ENCODE results near the gene INTS13. TPM values are rescaled to one million over a fixed set of nuclear protein-coding genes. Genes with fewer than 3 reads are reported as not detected.

INTS13 gene
- total and polyA plus RNA-seq, 9 donors: 22.4 to 32.2 (median 25.6) TPM

DNA sequence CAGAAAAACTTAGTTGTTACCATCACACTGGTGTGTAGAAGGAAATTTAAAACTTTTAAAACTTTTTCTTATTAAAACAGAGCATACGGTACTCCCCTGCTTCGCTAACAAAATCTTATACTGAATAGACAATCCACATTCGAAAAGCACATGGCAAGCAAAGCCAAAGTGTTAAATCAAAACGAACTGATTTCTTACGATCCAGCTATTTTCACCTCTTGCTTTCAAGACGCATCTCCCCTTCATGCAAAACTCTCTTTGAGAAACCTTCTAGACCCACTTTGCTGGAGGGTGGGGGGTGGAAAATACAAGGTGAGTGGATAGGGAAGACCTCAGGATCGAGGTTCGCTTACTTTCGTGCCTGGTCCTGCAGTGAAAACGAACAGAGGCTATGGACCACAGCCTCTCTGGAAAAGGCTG is 328 bp downstream of the INTS13 start:
- H3K4me1 ChIP-seq (ENCODE audit: control insufficient read depth, insufficient read depth, low read length): peaks cover 8% of the 10 kb centered on the region
- WGBS (ENCODE audit: insufficient coverage): 0% methylated on average over 7 of the region's 10 CpGs

GRCh38 chr12:26936559-26937442 is 980 bp downstream of the INTS13 start:
- peak overlapping the region; percentile 90 for H3K4me3 ChIP-seq (ENCODE audit: low read length)
- peaks cover 2% of the 10 kb centered on the region for H3K36me3 ChIP-seq (ENCODE audit: control insufficient read depth, insufficient read depth, low read length)
- peak; percentile 22 for DNase-seq
- no peaks in the 10 kb centered on the region for H3K27me3 ChIP-seq (ENCODE audit: control insufficient read depth, insufficient read depth, low read length)
- H3K4me1 ChIP-seq (ENCODE audit: control insufficient read depth, insufficient read depth, low read length): peaks cover 8% of the 10 kb centered on the region
- H3K27ac ChIP-seq (ENCODE audit: low read length): peak overlapping the region; percentile 97
- no CpG with 5 or more reads among the region's 8 CpGs for WGBS (ENCODE audit: insufficient coverage)
- no peaks in the 10 kb centered on the region for H3K9me3 ChIP-seq (replicated peaks; ENCODE audit: control insufficient read depth, low read depth, low read length)

More for the DNA sequence above, 328 bp downstream of the INTS13 start:
- H3K4me3 ChIP-seq (ENCODE audit: low read length): peak overlapping the region; percentile 90
- no peaks in the 10 kb centered on the region for H3K27me3 ChIP-seq (ENCODE audit: control insufficient read depth, insufficient read depth, low read length)
- peak overlapping the region; percentile 97 for H3K27ac ChIP-seq (ENCODE audit: low read length)
- no peaks in the 10 kb centered on the region for H3K9me3 ChIP-seq (replicated peaks; ENCODE audit: control insufficient read depth, low read depth, low read length)
- DNase-seq: no peak
- H3K36me3 ChIP-seq (ENCODE audit: control insufficient read depth, insufficient read depth, low read length): peaks cover under 1% of the 10 kb centered on the region

GRCh38 chr12:26935636-26936378 is 2.0 kb downstream of the INTS13 start:
- no peak overlapping the region for H3K27ac ChIP-seq (ENCODE audit: low read length)
- WGBS (ENCODE audit: insufficient coverage): 100% methylated on average over 2 of the region's 7 CpGs
- peaks cover 8% of the 10 kb centered on the region for H3K4me1 ChIP-seq (ENCODE audit: control insufficient read depth, insufficient read depth, low read length)
- H3K4me3 ChIP-seq (ENCODE audit: low read length): no peak overlapping the region
- no peaks in the 10 kb centered on the region for H3K27me3 ChIP-seq (ENCODE audit: control insufficient read depth, insufficient read depth, low read length)
- peak; percentile 5 for DNase-seq
- H3K9me3 ChIP-seq (replicated peaks; ENCODE audit: control insufficient read depth, low read depth, low read length): no peaks in the 10 kb centered on the region
- H3K36me3 ChIP-seq (ENCODE audit: control insufficient read depth, insufficient read depth, low read length): peaks cover 2% of the 10 kb centered on the region

DNA sequence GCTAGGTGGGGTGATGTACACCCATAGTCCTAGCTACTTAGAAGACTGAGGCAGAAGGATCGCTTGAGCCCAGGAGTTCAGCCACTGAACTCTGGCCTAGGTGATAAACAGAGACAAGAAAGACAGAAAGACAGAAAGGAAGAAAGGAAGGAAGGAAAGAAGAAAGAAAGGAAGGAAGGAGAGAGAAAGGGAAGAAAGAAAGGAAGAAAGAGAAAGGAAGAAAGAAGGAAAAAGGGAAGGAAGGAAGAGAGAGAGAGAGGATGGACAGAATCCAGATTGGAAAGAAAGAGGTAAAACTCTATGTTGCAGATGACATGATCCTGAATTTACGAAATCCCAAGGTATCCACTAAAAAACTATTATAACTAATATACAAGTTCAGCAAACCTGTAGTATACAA is 8.2 kb downstream of the INTS13 start:
- Histone ChIP-seq H3K9me3 (replicated peaks; ENCODE audit: control insufficient read depth, low read depth, low read length) (no peaks in the 10 kb centered on the region), H3K4me3 (ENCODE audit: low read length) (no peak overlapping the region), H3K4me1 (ENCODE audit: control insufficient read depth, insufficient read depth, low read length) (no peaks in the 10 kb centered on the region), H3K27ac (ENCODE audit: low read length) (no peak overlapping the region), H3K36me3 (ENCODE audit: control insufficient read depth, insufficient read depth, low read length) (peaks cover 16% of the 10 kb centered on the region), H3K27me3 (ENCODE audit: control insufficient read depth, insufficient read depth, low read length) (no peaks in the 10 kb centered on the region)
- DNase-seq: no peak
- 100% methylated on average over 1 of the region's 2 CpGs for WGBS (ENCODE audit: insufficient coverage)

GRCh38 chr12:26928661-26929060 is 9.1 kb downstream of the INTS13 start:
- no peak for DNase-seq
- Histone ChIP-seq H3K4me3 (ENCODE audit: low read length) (no peak overlapping the region), H3K27me3 (ENCODE audit: control insufficient read depth, insufficient read depth, low read length) (no peaks in the 10 kb centered on the region), H3K9me3 (replicated peaks; ENCODE audit: control insufficient read depth, low read depth, low read length) (no peaks in the 10 kb centered on the region), H3K27ac (ENCODE audit: low read length) (no peak overlapping the region), H3K36me3 (ENCODE audit: control insufficient read depth, insufficient read depth, low read length) (peaks cover 18% of the 10 kb centered on the region), H3K4me1 (ENCODE audit: control insufficient read depth, insufficient read depth, low read length) (no peaks in the 10 kb centered on the region)
- WGBS (ENCODE audit: insufficient coverage): no CpG with 5 or more reads among the region's 5 CpGs

DNA sequence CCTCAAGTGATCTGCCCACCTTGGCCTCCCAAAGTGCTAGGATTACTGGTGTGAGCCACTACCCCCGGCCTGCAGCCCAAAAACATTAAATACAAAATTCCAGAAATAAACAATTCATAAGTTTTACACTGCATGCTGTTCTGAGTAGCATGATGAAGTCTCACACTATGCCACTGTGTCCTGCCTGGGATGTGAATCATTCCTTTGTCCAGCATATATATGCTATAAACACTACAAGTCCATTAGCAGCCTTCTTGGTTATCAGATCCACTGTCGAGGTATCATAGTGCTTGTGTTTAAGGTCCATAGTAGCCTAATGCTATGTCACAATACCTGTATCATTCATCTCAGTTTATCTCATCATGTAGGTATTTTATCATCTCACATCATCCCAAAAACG is 15.9 kb downstream of the INTS13 start:
- WGBS (ENCODE audit: insufficient coverage): 100% methylated on average over 1 of the region's 3 CpGs
- no peak for DNase-seq
- no peak overlapping the region for H3K27ac ChIP-seq (ENCODE audit: low read length)
- H3K4me1 ChIP-seq (ENCODE audit: control insufficient read depth, insufficient read depth, low read length): no peaks in the 10 kb centered on the region
- H3K27me3 ChIP-seq (ENCODE audit: control insufficient read depth, insufficient read depth, low read length): no peaks in the 10 kb centered on the region
- no peak overlapping the region for H3K4me3 ChIP-seq (ENCODE audit: low read length)
- peaks cover 26% of the 10 kb centered on the region for H3K36me3 ChIP-seq (ENCODE audit: control insufficient read depth, insufficient read depth, low read length)
- no peaks in the 10 kb centered on the region for H3K9me3 ChIP-seq (replicated peaks; ENCODE audit: control insufficient read depth, low read depth, low read length)

- Histone ChIP-seq H3K27me3 (ENCODE audit: control insufficient read depth, insufficient read depth, low read length) (no peaks in the 10 kb centered on the region), H3K4me3 (ENCODE audit: low read length) (no peak overlapping the region), H3K9me3 (replicated peaks; ENCODE audit: control insufficient read depth, low read depth, low read length) (no peaks in the 10 kb centered on the region), H3K4me1 (ENCODE audit: control insufficient read depth, insufficient read depth, low read length) (no peaks in the 10 kb centered on the region), H3K27ac (ENCODE audit: low read length) (no peak overlapping the region), H3K36me3 (ENCODE audit: control insufficient read depth, insufficient read depth, low read length) (peaks cover 17% of the 10 kb centered on the region)
- WGBS (ENCODE audit: insufficient coverage): 87% methylated on average over 2 of the region's 2 CpGs
- no peak for DNase-seq
Measured at GRCh38 chr12:26919216-26919555, 18.6 kb downstream of the INTS13 start.

DNA sequence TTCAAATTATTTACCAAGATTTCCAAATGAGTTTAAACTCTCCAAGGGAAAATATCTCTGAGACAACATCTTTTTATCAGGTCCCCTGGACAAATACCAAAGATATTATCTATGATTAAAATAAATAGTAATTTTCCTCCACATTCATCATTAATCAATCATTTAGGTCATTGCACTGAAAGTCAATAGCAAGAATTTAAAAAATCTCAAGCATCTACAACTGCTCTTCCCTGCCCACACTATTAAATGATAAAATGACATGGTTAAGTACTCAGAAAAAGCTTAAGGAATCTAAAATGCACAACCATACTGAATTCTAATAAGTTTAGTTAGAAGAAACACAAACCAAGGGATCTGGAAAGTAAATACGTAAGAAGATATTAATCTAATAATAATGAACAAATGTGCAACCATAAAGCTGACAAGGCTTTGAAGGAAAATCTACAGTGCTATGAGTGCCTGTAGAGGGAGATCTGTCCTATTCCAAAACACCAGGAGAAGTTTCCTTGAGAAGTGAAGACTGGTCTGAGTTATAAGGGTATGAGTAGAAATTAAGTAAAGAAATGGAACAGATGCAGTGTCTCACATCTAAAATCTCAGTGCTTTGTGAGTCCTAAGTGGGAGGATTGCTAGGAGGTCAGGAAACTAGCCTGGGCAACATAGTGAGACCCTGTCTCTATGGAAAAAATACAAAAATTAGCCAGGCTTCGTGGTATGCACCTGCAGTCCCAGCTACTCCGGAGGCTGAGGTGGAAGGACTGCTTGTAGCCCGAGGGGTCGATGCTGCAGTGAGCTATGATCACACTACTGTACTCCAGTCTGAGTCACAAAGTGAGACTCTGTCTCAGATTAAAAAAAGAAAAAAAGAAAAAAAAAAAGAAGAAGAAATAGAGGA is 19.2 kb downstream of the INTS13 start:
- Histone ChIP-seq H3K27me3 (ENCODE audit: control insufficient read depth, insufficient read depth, low read length) (no peaks in the 10 kb centered on the region), H3K4me1 (ENCODE audit: control insufficient read depth, insufficient read depth, low read length) (no peaks in the 10 kb centered on the region), H3K4me3 (ENCODE audit: low read length) (no peak overlapping the region), H3K36me3 (ENCODE audit: control insufficient read depth, insufficient read depth, low read length) (peaks cover 16% of the 10 kb centered on the region), H3K27ac (ENCODE audit: low read length) (no peak overlapping the region), H3K9me3 (replicated peaks; ENCODE audit: control insufficient read depth, low read depth, low read length) (no peaks in the 10 kb centered on the region)
- no peak for DNase-seq
- 60% methylated on average over 1 of the region's 5 CpGs for WGBS (ENCODE audit: insufficient coverage)

- no peaks in the 10 kb centered on the region for H3K9me3 ChIP-seq (replicated peaks; ENCODE audit: control insufficient read depth, low read depth, low read length)
- H3K4me1 ChIP-seq (ENCODE audit: control insufficient read depth, insufficient read depth, low read length): no peaks in the 10 kb centered on the region
- no peak overlapping the region for H3K27ac ChIP-seq (ENCODE audit: low read length)
- 40% methylated on average over 1 of the region's 1 CpG for WGBS (ENCODE audit: insufficient coverage)
- no peak overlapping the region for H3K4me3 ChIP-seq (ENCODE audit: low read length)
- no peaks in the 10 kb centered on the region for H3K27me3 ChIP-seq (ENCODE audit: control insufficient read depth, insufficient read depth, low read length)
- peaks cover 16% of the 10 kb centered on the region for H3K36me3 ChIP-seq (ENCODE audit: control insufficient read depth, insufficient read depth, low read length)
- peak; percentile 11 for DNase-seq
Measured at GRCh38 chr12:26906704-26907103, 31.1 kb downstream of the INTS13 start.

Measured in muscle of leg (tissue), 11 donors.